Tibial nerve (tissue), 4 donors: ENCODE data around the gene GALNT10.

Experiments used
- CTCF ChIP-seq, 5 experiments: fragments of 200-600 bp in 3 of 5; fragments of 450-650 bp in 2 of 5; sonication (generic) in 3 of 5; IDR thresholded peaks; one replicate each; pipeline ENCODE4 v1.5.1; 2016 to 2019; ENCODE audit warnings: antibody characterized with exemption in 5 of 5, mild to moderate bottlenecking in 3 of 5, moderate library complexity in 2 of 5
- EP300 ChIP-seq, 2 donors: sonication (generic); formaldehyde crosslinking; IDR thresholded peaks; one replicate each; pipeline ENCODE4 v1.6.1; 2017; ENCODE audit warnings: antibody characterized with exemption in 2 of 2, mild to moderate bottlenecking in 1 of 2
- POLR2A ChIP-seq, 2 donors: fragments of 450-650 bp; IDR thresholded peaks; one replicate each; pipeline ENCODE4 v1.6.1; 2017; ENCODE audit warnings: antibody characterized with exemption in 2 of 2, mild to moderate bottlenecking in 2 of 2, moderate library complexity in 2 of 2

DNA sequence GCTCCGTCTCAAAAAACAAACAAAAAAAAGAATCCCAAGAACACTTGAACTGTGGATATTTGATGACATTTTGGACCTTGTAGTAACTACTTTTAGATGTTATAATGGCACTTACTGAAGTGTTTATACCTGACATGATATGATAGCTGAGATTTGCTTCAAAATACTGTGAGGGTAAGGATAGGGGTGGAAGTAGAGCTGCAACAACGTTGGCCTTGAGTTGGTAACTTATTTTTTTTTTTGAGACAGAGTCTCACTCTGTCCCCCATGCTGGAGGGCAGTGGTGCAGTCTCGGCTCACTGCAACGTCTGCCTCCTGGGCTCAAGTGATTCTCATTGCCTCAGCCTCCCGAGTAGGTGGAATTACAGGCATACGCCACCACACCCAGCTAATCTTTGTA, 224.6 kb downstream of the GALNT10 start:
- no peak for TF ChIP-seq CTCF (IDR thresholded peaks at IDR 0.05)
- TF ChIP-seq EP300 (IDR thresholded peaks at IDR 0.05), result no peak
- no peak for TF ChIP-seq POLR2A (IDR thresholded peaks at IDR 0.05)
